Peyer's patch (tissue), 4 donors: ENCODE measurements around the gene PRRT2. TPM values are rescaled to one million over a fixed set of nuclear protein-coding genes. Genes with fewer than 3 reads are reported as not detected.

Experiments used
- DNase-seq, 3 donors: peaks; one replicate each; pipeline ENCODE4 v3.0.0-alpha.2; 2017 to 2019
- H3K27ac ChIP-seq, 4 donors: fragments of 200-600 bp; sonication (generic); one replicate each; pipeline ENCODE4 v1.5.1; 2016 to 2019
- H3K27me3 ChIP-seq, 2 donors: fragments of 200-600 bp; sonication (generic); one replicate each; pipeline ENCODE4 v1.5.1; 2019
- H3K36me3 ChIP-seq, 3 donors: fragments of 200-600 bp; sonication (generic); one replicate each; pipeline ENCODE4 v1.5.1; 2016 to 2019
- H3K4me1 ChIP-seq, 4 donors: fragments of 200-600 bp; sonication (generic); one replicate each; pipeline ENCODE4 v1.5.1; 2016 to 2019
- H3K4me3 ChIP-seq, 4 donors: fragments of 200-600 bp; sonication (generic); 1 replicate in 3 of 4; 2 replicates in 1 of 4; pipeline ENCODE4 v1.5.1; 2016 to 2019; ENCODE audit warnings: mild to moderate bottlenecking in 1 of 4
- H3K9me3 ChIP-seq, 4 donors: fragments of 200-600 bp; sonication (generic); one replicate each; pipeline ENCODE4 v1.5.1; 2016 to 2019; ENCODE audit warnings: mild to moderate bottlenecking in 1 of 4
- CTCF ChIP-seq, 6 experiments: fragments of 450-650 bp in 4 of 6; fragments of 200-600 bp in 2 of 6; sonication (generic) in 1 of 6; IDR thresholded peaks; one replicate each; pipeline ENCODE4 v1.5.1; 2017 to 2019; ENCODE audit warnings: antibody characterized with exemption in 6 of 6, mild to moderate bottlenecking in 3 of 6, moderate library complexity in 1 of 6
- POLR2A ChIP-seq, 2 donors: fragments of 450-650 bp; IDR thresholded peaks; one replicate each; pipeline ENCODE4 v1.5.1; 2017; ENCODE audit warnings: antibody characterized with exemption in 2 of 2, mild to moderate bottlenecking in 2 of 2, moderate library complexity in 2 of 2
- total RNA-seq, 4 donors: library from RNA; depleted of rRNA; stranded (reverse); fragments of >200 nt; gene quantifications; one replicate each; pipeline ENCODE4 v1.1.0, GENCODE V29; 2016

The PRRT2 gene
- 1 to 10 TPM in 2 of 4 donors, under 1 TPM in 1, not detected in 1; 0.95 to 3.3 (median 2.5) TPM for total RNA-seq

GRCh38 chr16:29811896-29812665, at the start of gene PRRT2:
TSS of gene PRRT2 (plus strand) at chr16:29812193. CDS start at chr16:29813055, 862 bp downstream.
- Histone ChIP-seq H3K27ac (peak within 1 kb of the TSS; percentile 63 to 98 (median 86)), H3K27me3 (no peaks in the 10 kb centered on the region), H3K4me3 (peak within 1 kb of the TSS; percentile 30 to 62 (median 52)), H3K4me1 (peaks cover 4 to 74% (median 36%) of the 10 kb centered on the region in 4 donors), H3K9me3 (no peaks in the 10 kb centered on the region), H3K36me3 (peaks cover 0 to 15% (median 0%) of the 10 kb centered on the region in 3 donors)
- TF ChIP-seq CTCF (IDR thresholded peaks at IDR 0.05) = no peak
- TF ChIP-seq POLR2A (IDR thresholded peaks at IDR 0.05) = no peak
- DNase-seq = peak; percentile 51 to 72 (median 61)

GRCh38 chr16:29763326-29763725, 48.7 kb upstream of the PRRT2 start:
- DNase-seq = no peak
- Histone ChIP-seq H3K4me1 (peaks cover 0 to 15% (median 0%) of the 10 kb centered on the region in 4 donors), H3K9me3 (no peaks in the 10 kb centered on the region), H3K27me3 (no peaks in the 10 kb centered on the region), H3K4me3 (peak overlapping the region in 1 of 4 donors; percentile 42), H3K27ac (no peak overlapping the region), H3K36me3 (no peaks in the 10 kb centered on the region)
- TF ChIP-seq POLR2A (IDR thresholded peaks at IDR 0.05) (no peak), CTCF (IDR thresholded peaks at IDR 0.05) (no peak)

- Histone ChIP-seq H3K36me3 (no peaks in the 10 kb centered on the region), H3K4me1 (peaks cover 0 to 15% (median 0%) of the 10 kb centered on the region in 4 donors), H3K27me3 (no peaks in the 10 kb centered on the region), H3K4me3 (no peak overlapping the region), H3K9me3 (no peaks in the 10 kb centered on the region), H3K27ac (peak overlapping the region in 2 of 4 donors; percentile 40 to 57)
- DNase-seq = peak in 2 of 3 donors; percentile 62 to 74
- TF ChIP-seq POLR2A (IDR thresholded peaks at IDR 0.05) (no peak), CTCF (IDR thresholded peaks at IDR 0.05) (no peak)
These were observed 46.6 kb upstream of the PRRT2 start for GRCh38 chr16:29765167-29766032.

GRCh38 chr16:29766571-29766970, 45.4 kb upstream of the PRRT2 start:
- H3K4me1 ChIP-seq = peaks cover 0 to 15% (median 0%) of the 10 kb centered on the region in 4 donors
- TF ChIP-seq CTCF (IDR thresholded peaks at IDR 0.05) = no peak
- no peak for TF ChIP-seq POLR2A (IDR thresholded peaks at IDR 0.05)
- no peak overlapping the region for H3K27ac ChIP-seq
- H3K9me3 ChIP-seq = no peaks in the 10 kb centered on the region
- no peak overlapping the region for H3K4me3 ChIP-seq
- DNase-seq = no peak
- no peaks in the 10 kb centered on the region for H3K27me3 ChIP-seq
- H3K36me3 ChIP-seq = no peaks in the 10 kb centered on the region

GRCh38 chr16:29767062-29767461, 44.9 kb upstream of the PRRT2 start:
- Histone ChIP-seq H3K27me3 (no peaks in the 10 kb centered on the region), H3K9me3 (no peaks in the 10 kb centered on the region), H3K4me3 (no peak overlapping the region), H3K4me1 (peaks cover 0 to 15% (median 0%) of the 10 kb centered on the region in 4 donors), H3K27ac (no peak overlapping the region), H3K36me3 (no peaks in the 10 kb centered on the region)
- no peak for TF ChIP-seq CTCF (IDR thresholded peaks at IDR 0.05)
- no peak for TF ChIP-seq POLR2A (IDR thresholded peaks at IDR 0.05)
- no peak for DNase-seq
